ENCODE measurements around the gene MGMT. TPM values are rescaled to one million over a fixed set of nuclear protein-coding genes. Genes with fewer than 3 reads are reported as not detected.

Gene MGMT
- total RNA-seq, 4 donors from 2014 or later, result 25.6 to 32.2 (median 29.5) TPM

- H3K27me3 ChIP-seq, result no peaks in the 10 kb centered on the region
- no peak overlapping the region for H3K27ac ChIP-seq
- no peak for TF ChIP-seq EP300 (IDR thresholded peaks at IDR 0.05)
- peak in 1 of 2 donors; percentile 46 for DNase-seq (ENCODE audit: low spot score in 2 of 2)
- H3K36me3 ChIP-seq, result no peaks in the 10 kb centered on the region
- no peak overlapping the region for H3K4me3 ChIP-seq
- H3K4me1 ChIP-seq, result no peaks in the 10 kb centered on the region
- H3K9me3 ChIP-seq, result no peaks in the 10 kb centered on the region
- 97% methylated on average over 9 of the region's 10 CpGs for WGBS
These were observed 258.0 kb downstream of the MGMT start for GRCh38 chr10:129725011-129725410.

GRCh38 chr10:129725482-129725881 is 258.4 kb downstream of the MGMT start:
- no peak overlapping the region for H3K27ac ChIP-seq
- H3K36me3 ChIP-seq, result no peaks in the 10 kb centered on the region
- no peaks in the 10 kb centered on the region for H3K9me3 ChIP-seq
- no peaks in the 10 kb centered on the region for H3K4me1 ChIP-seq
- peak in 1 of 2 donors; percentile 39 for DNase-seq (ENCODE audit: low spot score in 2 of 2)
- TF ChIP-seq POLR2AphosphoS5 (IDR thresholded peaks at IDR 0.05), result no peak
- no peak for TF ChIP-seq CTCF (IDR thresholded peaks at IDR 0.05)
- TF ChIP-seq POLR2A (IDR thresholded peaks at IDR 0.05), result no peak
- no peak for TF ChIP-seq EP300 (IDR thresholded peaks at IDR 0.05)
- no peaks in the 10 kb centered on the region for H3K27me3 ChIP-seq
- WGBS, result 97% methylated on average over 8 of the region's 9 CpGs
- no peak overlapping the region for H3K4me3 ChIP-seq

- DNase-seq (ENCODE audit: low spot score in 2 of 2), result peak in 1 of 2 donors; percentile 31
- Histone ChIP-seq H3K36me3 (no peaks in the 10 kb centered on the region), H3K27ac (no peak overlapping the region), H3K27me3 (no peaks in the 10 kb centered on the region), H3K4me3 (no peak overlapping the region), H3K4me1 (no peaks in the 10 kb centered on the region), H3K9me3 (no peaks in the 10 kb centered on the region)
- no peak for TF ChIP-seq CTCF (IDR thresholded peaks at IDR 0.05)
- TF ChIP-seq POLR2AphosphoS5 (IDR thresholded peaks at IDR 0.05), result no peak
- no peak for TF ChIP-seq EP300 (IDR thresholded peaks at IDR 0.05)
- TF ChIP-seq POLR2A (IDR thresholded peaks at IDR 0.05), result no peak
- WGBS, result 94% methylated on average over 10 of the region's 10 CpGs
These were observed 259.0 kb downstream of the MGMT start for GRCh38 chr10:129725890-129726631.

- peak in 1 of 2 donors; percentile 16 for DNase-seq (ENCODE audit: low spot score in 2 of 2)
- H3K4me3 ChIP-seq, result no peak overlapping the region
- no peaks in the 10 kb centered on the region for H3K9me3 ChIP-seq
- TF ChIP-seq EP300 (IDR thresholded peaks at IDR 0.05) (no peak), CTCF (IDR thresholded peaks at IDR 0.05) (no peak)
- WGBS, result 97% methylated on average over 6 of the region's 6 CpGs
- no peaks in the 10 kb centered on the region for H3K4me1 ChIP-seq
- H3K27me3 ChIP-seq, result no peaks in the 10 kb centered on the region
- no peaks in the 10 kb centered on the region for H3K36me3 ChIP-seq
- no peak overlapping the region for H3K27ac ChIP-seq
These were observed 260.0 kb downstream of the MGMT start for GRCh38 chr10:129727071-129727470.

GRCh38 chr10:129727495-129727894 is 260.5 kb downstream of the MGMT start:
- peak in 1 of 2 donors; percentile 24 for DNase-seq (ENCODE audit: low spot score in 2 of 2)

More at GRCh38 chr10:129727495-129727894, 260.5 kb downstream of the MGMT start:
- H3K27me3 ChIP-seq, result no peaks in the 10 kb centered on the region
- WGBS, result 95% methylated on average over 3 of the region's 4 CpGs
- H3K27ac ChIP-seq, result no peak overlapping the region
- no peak overlapping the region for H3K4me3 ChIP-seq
- H3K36me3 ChIP-seq, result no peaks in the 10 kb centered on the region
- H3K9me3 ChIP-seq, result no peaks in the 10 kb centered on the region
- no peaks in the 10 kb centered on the region for H3K4me1 ChIP-seq
- TF ChIP-seq CTCF (IDR thresholded peaks at IDR 0.05), result no peak
